GM23338 (cell line): ENCODE data around the gene PGBD5. TPM values are rescaled to one million over a fixed set of nuclear protein-coding genes. Genes with fewer than 3 reads are reported as not detected.

ENCODE experiments used
- ATAC-seq: fragments of 200-7000 bp; cut with Tn5 transposase; 3 replicates; pipeline ENCODE4 v1.9.1; 2020
- DNase-seq: peaks from one replicate; pipeline ENCODE4 v3.0.0-alpha.2; 2015; ENCODE audit warnings: low spot score
- H2AFZ ChIP-seq: fragments of 200-600 bp; sonication (generic); 2 replicates; pipeline ENCODE4 v1.8.0; 2016; ENCODE audit warnings: antibody characterized with exemption, mild to moderate bottlenecking, moderate library complexity
- H3F3A ChIP-seq: fragments of 200-600 bp; sonication (generic); replicated peaks from 2 replicates; pipeline ENCODE4 v1.8.0; 2017; ENCODE audit warnings: antibody characterized with exemption, mixed run types, low read depth
- H3K27ac ChIP-seq: fragments of 200-600 bp; sonication (generic); 2 replicates; pipeline ENCODE4 v1.6.1; 2016; ENCODE audit warnings: low read depth
- H3K27me3 ChIP-seq: fragments of 200-600 bp; sonication (generic); 2 replicates; pipeline ENCODE4 v1.8.0; 2016; ENCODE audit warnings: mild to moderate bottlenecking, mixed run types, moderate library complexity; ENCODE audit not compliant: insufficient read depth
- H3K36me3 ChIP-seq: fragments of 200-600 bp; sonication (generic); 2 replicates; pipeline ENCODE4 v1.8.0; 2016; ENCODE audit warnings: mild to moderate bottlenecking; ENCODE audit not compliant: insufficient read depth
- H3K4me1 ChIP-seq: fragments of 200-600 bp; sonication (generic); 2 replicates; pipeline ENCODE4 v1.8.0; 2016; ENCODE audit warnings: mild to moderate bottlenecking, moderate library complexity; ENCODE audit not compliant: insufficient read depth
- H3K4me2 ChIP-seq: fragments of 200-600 bp; sonication (generic); 2 replicates; pipeline ENCODE4 v1.7.1; 2017; ENCODE audit warnings: mixed run types
- H3K4me3 ChIP-seq: fragments of 200-600 bp; sonication (generic); 2 replicates; pipeline ENCODE4 v1.6.1; 2016; ENCODE audit warnings: mixed run types
- H3K79me2 ChIP-seq: fragments of 200-600 bp; sonication (generic); replicated peaks from 2 replicates; pipeline ENCODE4 v1.8.0; 2017; ENCODE audit warnings: mild to moderate bottlenecking; ENCODE audit not compliant: insufficient read depth
- H3K9me2 ChIP-seq: fragments of 200-600 bp; sonication (generic); 2 replicates; pipeline ENCODE4 v1.8.0; 2017; ENCODE audit not compliant: insufficient read depth
- H4K20me1 ChIP-seq: fragments of 200-600 bp; sonication (generic); replicated peaks from 2 replicates; pipeline ENCODE4 v1.8.0; 2017; ENCODE audit warnings: mild to moderate bottlenecking; ENCODE audit not compliant: insufficient read depth
- H3K27ac Mint-ChIP-seq: 2 replicates; pipeline ENCODE4 v1.8.0; 2020; ENCODE audit warnings: inconsistent platforms, mild to moderate bottlenecking, moderate library complexity, mixed read lengths
- H3K27me3 Mint-ChIP-seq: 3 replicates; pipeline ENCODE4 v1.8.0; 2022; ENCODE audit warnings: low read depth, mild to moderate bottlenecking, moderate library complexity, mixed read lengths, inconsistent platforms; ENCODE audit not compliant: insufficient read depth, poor library complexity
- H3K36me3 Mint-ChIP-seq: 3 replicates; pipeline ENCODE4 v1.8.0; 2021; ENCODE audit warnings: low read depth, mild to moderate bottlenecking, inconsistent platforms, moderate library complexity, mixed read lengths
- H3K4me1 Mint-ChIP-seq: 3 replicates; pipeline ENCODE4 v1.8.0; 2020; ENCODE audit warnings: mild to moderate bottlenecking, inconsistent platforms, mixed read lengths
- H3K4me3 Mint-ChIP-seq: 3 replicates; pipeline ENCODE4 v1.8.0; 2021; ENCODE audit warnings: moderate library complexity, mild to moderate bottlenecking, inconsistent platforms, mixed read lengths
- H3K9me3 Mint-ChIP-seq: 3 replicates; pipeline ENCODE4 v1.8.0; 2020; ENCODE audit warnings: moderate library complexity, mild to moderate bottlenecking, inconsistent platforms, mixed read lengths
- CREB1 ChIP-seq: fragments of 250-450 bp; sonication (Bioruptor Pico); IDR thresholded peaks from 2 replicates; pipeline ENCODE4 v1.5.0; 2020; ENCODE audit warnings: low read depth, mild to moderate bottlenecking, moderate library complexity
- CTCF ChIP-seq, 2 experiments: fragments of 200-600 bp in 1 of 2; sonication (generic) in 1 of 2; conservative IDR thresholded peaks; 2 replicates each; pipeline versions ENCODE4 v1.5.1 to v1.6.1; 2016 to 2017; ENCODE audit warnings: antibody characterized with exemption in 2 of 2, low read depth in 2 of 2, mild to moderate bottlenecking in 2 of 2, moderate library complexity in 1 of 2
- ETS1 ChIP-seq: IDR thresholded peaks from 2 replicates; pipeline ENCODE4 v1.6.1; 2016; ENCODE audit warnings: antibody characterized with exemption
- EZH2 ChIP-seq: fragments of 200-600 bp; sonication (generic); IDR thresholded peaks from one replicate; pipeline ENCODE4 v1.8.0; 2017; ENCODE audit warnings: antibody characterized with exemption, mild to moderate bottlenecking, low read depth; ENCODE audit not compliant: unreplicated experiment
- EZH2phosphoT487 ChIP-seq: fragments of 200-600 bp; sonication (generic); IDR thresholded peaks from one replicate; pipeline ENCODE4 v1.8.1; 2018; ENCODE audit warnings: antibody characterized with exemption; ENCODE audit not compliant: unreplicated experiment
- JUNB ChIP-seq: IDR thresholded peaks from one replicate; pipeline ENCODE4 v1.6.1; 2016; ENCODE audit warnings: antibody characterized with exemption; ENCODE audit not compliant: unreplicated experiment
- NANOG ChIP-seq: IDR thresholded peaks from 2 replicates; pipeline ENCODE4 v1.6.1; 2016; ENCODE audit warnings: antibody characterized with exemption, borderline replicate concordance
- POLR2AphosphoS5 ChIP-seq: IDR thresholded peaks from 2 replicates; pipeline ENCODE4 v1.6.1; 2016; ENCODE audit warnings: antibody characterized with exemption, low read depth
- STAT1 ChIP-seq: IDR thresholded peaks from one replicate; pipeline ENCODE4 v1.6.1; 2016; ENCODE audit warnings: antibody characterized with exemption; ENCODE audit not compliant: unreplicated experiment
- ZNF114 ChIP-seq: fragments of 250-450 bp; sonication (Bioruptor Pico); IDR thresholded peaks from 2 replicates; pipeline ENCODE4 v1.5.0; 2020; ENCODE audit warnings: mild to moderate bottlenecking, moderate library complexity
- ZNF331 ChIP-seq: fragments of 250-450 bp; sonication (Bioruptor Pico); IDR thresholded peaks from 2 replicates; pipeline ENCODE4 v1.5.0; 2020; ENCODE audit warnings: low read depth, mild to moderate bottlenecking, moderate library complexity
- ZNF462 ChIP-seq: fragments of 250-450 bp; sonication (Bioruptor Pico); IDR thresholded peaks from 2 replicates; pipeline ENCODE4 v1.5.0; 2020; ENCODE audit warnings: mild to moderate bottlenecking, moderate library complexity
- polyA plus RNA-seq: library from polyadenylated mRNA; unstranded; fragments of >200 nt; fragmentation: Nextera tagmentation; extraction: Ambion mirVana; gene quantifications from 2 replicates; pipeline ENCODE4 v1.2.1, GENCODE V29; 2016
- total RNA-seq: library from RNA; depleted of rRNA; stranded (reverse); fragments of >200 nt; shearing (Covaris generic); gene quantifications from 2 replicates; pipeline ENCODE4 v1.2.3, GENCODE V29; 2014
- TF ChIP-seq, protein P1 (sequence below): IDR thresholded peaks from one replicate; pipeline ENCODE4 v1.6.1; 2018; ENCODE audit warnings: antibody characterized with exemption; ENCODE audit not compliant: unreplicated experiment

PGBD5 gene
- total and polyA plus RNA-seq, 2 experiments from 2014 or later = 3.4 to 16.6 TPM

- H3K4me2 ChIP-seq = no peak overlapping the region
- no peak overlapping the region for H3K4me3 Mint-ChIP-seq
- no peak overlapping the region for H3K4me3 ChIP-seq
- TF ChIP-seq ZNF462 (CRISPR knock-in tag) (no peak), CREB1 (CRISPR knock-in tag) (no peak), POLR2AphosphoS5 (no peak), ZNF331 (CRISPR knock-in tag) (no peak), ZNF114 (no peak), STAT1 (no peak), EZH2phosphoT487 (no peak), EZH2 (no peak), CTCF (conservative IDR thresholded peaks at IDR 0.05; ENCODE audit: low read depth in 2 of 2) (no peak), JUNB (no peak), NANOG (no peak), ETS1 (no peak)
- TF ChIP-seq, protein P1, sequence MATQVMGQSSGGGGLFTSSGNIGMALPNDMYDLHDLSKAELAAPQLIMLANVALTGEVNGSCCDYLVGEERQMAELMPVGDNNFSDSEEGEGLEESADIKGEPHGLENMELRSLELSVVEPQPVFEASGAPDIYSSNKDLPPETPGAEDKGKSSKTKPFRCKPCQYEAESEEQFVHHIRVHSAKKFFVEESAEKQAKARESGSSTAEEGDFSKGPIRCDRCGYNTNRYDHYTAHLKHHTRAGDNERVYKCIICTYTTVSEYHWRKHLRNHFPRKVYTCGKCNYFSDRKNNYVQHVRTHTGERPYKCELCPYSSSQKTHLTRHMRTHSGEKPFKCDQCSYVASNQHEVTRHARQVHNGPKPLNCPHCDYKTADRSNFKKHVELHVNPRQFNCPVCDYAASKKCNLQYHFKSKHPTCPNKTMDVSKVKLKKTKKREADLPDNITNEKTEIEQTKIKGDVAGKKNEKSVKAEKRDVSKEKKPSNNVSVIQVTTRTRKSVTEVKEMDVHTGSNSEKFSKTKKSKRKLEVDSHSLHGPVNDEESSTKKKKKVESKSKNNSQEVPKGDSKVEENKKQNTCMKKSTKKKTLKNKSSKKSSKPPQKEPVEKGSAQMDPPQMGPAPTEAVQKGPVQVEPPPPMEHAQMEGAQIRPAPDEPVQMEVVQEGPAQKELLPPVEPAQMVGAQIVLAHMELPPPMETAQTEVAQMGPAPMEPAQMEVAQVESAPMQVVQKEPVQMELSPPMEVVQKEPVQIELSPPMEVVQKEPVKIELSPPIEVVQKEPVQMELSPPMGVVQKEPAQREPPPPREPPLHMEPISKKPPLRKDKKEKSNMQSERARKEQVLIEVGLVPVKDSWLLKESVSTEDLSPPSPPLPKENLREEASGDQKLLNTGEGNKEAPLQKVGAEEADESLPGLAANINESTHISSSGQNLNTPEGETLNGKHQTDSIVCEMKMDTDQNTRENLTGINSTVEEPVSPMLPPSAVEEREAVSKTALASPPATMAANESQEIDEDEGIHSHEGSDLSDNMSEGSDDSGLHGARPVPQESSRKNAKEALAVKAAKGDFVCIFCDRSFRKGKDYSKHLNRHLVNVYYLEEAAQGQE = no peak
- no peaks in the 10 kb centered on the region for H3K36me3 ChIP-seq
- no peak overlapping the region for H2AFZ ChIP-seq
- no peaks in the 10 kb centered on the region for H3K27me3 Mint-ChIP-seq
- H3K27ac ChIP-seq = no peak overlapping the region
- ATAC-seq (no peak), DNase-seq (no peak)
- H3K9me3 Mint-ChIP-seq = peaks cover 30% of the 10 kb centered on the region
- no peaks in the 10 kb centered on the region for H3K4me1 Mint-ChIP-seq
- no peaks in the 10 kb centered on the region for H3F3A ChIP-seq
- H3K27ac Mint-ChIP-seq = no peak overlapping the region
- H3K79me2 ChIP-seq = no peaks in the 10 kb centered on the region
- no peaks in the 10 kb centered on the region for H3K27me3 ChIP-seq
- peaks cover 18% of the 10 kb centered on the region; the same call in 2 of the 3 replicates for H3K36me3 Mint-ChIP-seq
- no peaks in the 10 kb centered on the region for H4K20me1 ChIP-seq
- no peaks in the 10 kb centered on the region for H3K9me2 ChIP-seq
- no peaks in the 10 kb centered on the region for H3K4me1 ChIP-seq
Measured at GRCh38 chr1:230469271-230469670, 43.1 kb upstream of the PGBD5 start.
